ENCODE data around the gene SHC4. TPM values are rescaled to one million over a fixed set of nuclear protein-coding genes. Genes with fewer than 3 reads are reported as not detected.
"Not testable (repeated sequence)": the region's sequence is repeated elsewhere in the genome, so short reads cannot be mapped to it uniquely, and the experiment has no call there.

Gene SHC4
- total RNA-seq, 1 donor from 2014 or later, result 5.0 TPM

DNA sequence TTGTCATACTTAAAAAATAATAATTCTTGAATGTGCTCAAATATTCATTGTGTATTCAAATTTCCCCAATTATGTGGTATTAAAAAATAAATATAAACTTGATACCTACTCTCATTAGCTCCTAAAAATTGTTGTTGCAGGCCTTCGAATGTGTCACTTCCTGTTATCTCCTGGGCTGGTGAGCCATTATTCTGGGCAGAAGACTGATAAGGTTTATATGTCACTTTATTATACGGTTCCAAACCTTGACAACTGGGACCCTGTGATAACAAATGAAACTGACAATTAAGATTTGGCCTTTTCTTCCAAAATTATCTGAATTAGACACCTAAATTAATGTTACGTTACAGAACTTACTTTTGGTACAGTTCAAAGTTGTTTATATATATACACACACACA lies 167.8 kb downstream of the SHC4 start:
- TF ChIP-seq, protein P1, sequence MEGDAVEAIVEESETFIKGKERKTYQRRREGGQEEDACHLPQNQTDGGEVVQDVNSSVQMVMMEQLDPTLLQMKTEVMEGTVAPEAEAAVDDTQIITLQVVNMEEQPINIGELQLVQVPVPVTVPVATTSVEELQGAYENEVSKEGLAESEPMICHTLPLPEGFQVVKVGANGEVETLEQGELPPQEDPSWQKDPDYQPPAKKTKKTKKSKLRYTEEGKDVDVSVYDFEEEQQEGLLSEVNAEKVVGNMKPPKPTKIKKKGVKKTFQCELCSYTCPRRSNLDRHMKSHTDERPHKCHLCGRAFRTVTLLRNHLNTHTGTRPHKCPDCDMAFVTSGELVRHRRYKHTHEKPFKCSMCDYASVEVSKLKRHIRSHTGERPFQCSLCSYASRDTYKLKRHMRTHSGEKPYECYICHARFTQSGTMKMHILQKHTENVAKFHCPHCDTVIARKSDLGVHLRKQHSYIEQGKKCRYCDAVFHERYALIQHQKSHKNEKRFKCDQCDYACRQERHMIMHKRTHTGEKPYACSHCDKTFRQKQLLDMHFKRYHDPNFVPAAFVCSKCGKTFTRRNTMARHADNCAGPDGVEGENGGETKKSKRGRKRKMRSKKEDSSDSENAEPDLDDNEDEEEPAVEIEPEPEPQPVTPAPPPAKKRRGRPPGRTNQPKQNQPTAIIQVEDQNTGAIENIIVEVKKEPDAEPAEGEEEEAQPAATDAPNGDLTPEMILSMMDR (conservative IDR thresholded peaks at IDR 0.05), result no peak
- no peak overlapping the region for H3K4me3 Mint-ChIP-seq
- no peaks in the 10 kb centered on the region for H3K9me3 Mint-ChIP-seq
- H3K4me1 Mint-ChIP-seq, result peaks cover 8% of the 10 kb centered on the region
- DNase-seq (ENCODE audit: low read depth, low spot score), result no peak
- no peak overlapping the region for H3K27ac Mint-ChIP-seq (ENCODE audit: unreplicated experiment)
- H3K36me3 Mint-ChIP-seq (ENCODE audit: low read depth), result peaks cover 6% of the 10 kb centered on the region
- H3K27me3 Mint-ChIP-seq (ENCODE audit: low read depth), result no peaks in the 10 kb centered on the region

DNA sequence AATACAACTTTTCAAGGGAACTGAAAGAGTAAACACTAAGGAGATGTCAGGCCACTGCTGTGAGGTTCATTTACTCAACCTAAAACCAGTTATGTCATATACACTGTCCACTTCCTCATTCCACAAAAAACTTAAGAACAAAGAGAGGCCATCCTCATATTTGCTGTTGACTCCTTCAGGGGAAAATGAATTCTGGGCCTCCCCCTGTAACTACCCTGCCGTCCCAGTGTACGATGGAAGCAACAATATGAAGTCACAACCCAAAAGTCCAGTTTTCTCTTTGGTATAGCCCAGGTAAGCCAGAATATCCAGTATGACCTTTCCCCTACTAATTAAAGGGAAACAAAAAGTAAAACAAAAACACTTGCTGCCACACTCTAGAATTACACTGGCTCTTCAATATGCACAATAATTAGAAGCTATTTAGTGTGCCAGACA lies 169.0 kb downstream of the SHC4 start:
- peaks cover 9% of the 10 kb centered on the region for H3K36me3 Mint-ChIP-seq (ENCODE audit: low read depth)
- H3K27ac Mint-ChIP-seq (ENCODE audit: unreplicated experiment), result no peak overlapping the region
- H3K9me3 Mint-ChIP-seq, result peaks cover 3% of the 10 kb centered on the region
- H3K4me3 Mint-ChIP-seq, result no peak overlapping the region
- TF ChIP-seq, protein P1 (conservative IDR thresholded peaks at IDR 0.05), result no peak
- H3K27me3 Mint-ChIP-seq (ENCODE audit: low read depth), result no peaks in the 10 kb centered on the region
- H3K4me1 Mint-ChIP-seq, result peaks cover 4% of the 10 kb centered on the region
- DNase-seq (ENCODE audit: low read depth, low spot score), result no peak

DNA sequence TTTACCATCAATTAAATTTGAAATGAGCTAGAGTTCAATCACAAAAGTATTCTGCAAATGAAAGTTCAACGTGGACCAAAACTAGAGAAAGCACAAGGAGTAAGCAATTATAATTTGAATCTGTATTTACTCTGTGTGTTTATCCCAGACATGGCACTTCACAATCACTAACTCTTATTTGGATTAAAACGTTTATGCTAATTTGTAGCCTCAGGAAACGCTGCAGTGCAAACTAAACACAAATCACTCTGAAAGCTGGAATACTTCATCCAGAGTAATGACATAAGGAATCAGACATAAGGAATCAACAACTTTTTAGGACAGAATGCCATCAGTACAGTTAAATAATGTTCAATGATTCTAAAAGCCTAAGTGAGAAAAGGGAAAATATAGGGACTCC lies 171.3 kb downstream of the SHC4 start:
- TF ChIP-seq, protein P1 (conservative IDR thresholded peaks at IDR 0.05), result no peak
- Mint-ChIP-seq H3K36me3 (ENCODE audit: low read depth) (peaks cover 15% of the 10 kb centered on the region), H3K27me3 (ENCODE audit: low read depth) (no peaks in the 10 kb centered on the region), H3K27ac (ENCODE audit: unreplicated experiment) (peak overlapping the region; percentile 35), H3K4me1 (no peaks in the 10 kb centered on the region), H3K9me3 (peaks cover 3% of the 10 kb centered on the region), H3K4me3 (no peak overlapping the region)
- DNase-seq (ENCODE audit: low read depth, low spot score), result no peak

DNA sequence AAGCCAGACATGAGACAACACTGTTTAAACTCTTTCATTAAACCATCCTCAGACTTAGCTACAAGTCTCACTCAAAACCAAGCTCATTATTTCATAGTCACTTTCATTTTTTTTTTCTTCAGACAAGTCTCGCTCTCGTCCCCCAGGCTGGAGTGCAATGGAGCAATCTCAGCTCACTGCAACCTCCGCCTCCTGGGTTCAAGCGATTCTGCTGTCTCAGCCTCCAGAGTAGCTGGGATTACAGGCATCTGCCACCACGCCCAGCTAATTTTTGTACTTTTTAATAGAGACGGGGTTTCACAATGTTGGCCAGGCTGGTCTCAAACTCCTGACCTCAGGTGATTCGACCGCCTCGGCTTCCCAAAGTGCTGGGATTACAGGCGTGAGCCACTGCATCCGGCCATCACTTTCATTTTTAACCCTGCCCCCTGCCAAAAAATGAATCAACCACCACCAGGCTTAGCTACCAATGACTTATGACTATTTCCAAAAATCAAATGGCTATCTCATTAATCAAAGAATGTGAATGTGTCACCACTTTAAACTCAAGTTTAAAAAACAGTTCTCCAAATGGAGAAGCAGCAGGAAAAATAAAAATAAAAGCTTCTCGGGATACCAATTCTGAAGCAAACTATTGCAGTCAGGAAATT lies 173.1 kb downstream of the SHC4 start:
- not testable (repeated sequence) for DNase-seq (ENCODE audit: low read depth, low spot score); H3K4me1 Mint-ChIP-seq; H3K4me3 Mint-ChIP-seq; H3K27ac Mint-ChIP-seq (ENCODE audit: unreplicated experiment); H3K9me3 Mint-ChIP-seq; H3K27me3 Mint-ChIP-seq (ENCODE audit: low read depth)
- H3K36me3 Mint-ChIP-seq (ENCODE audit: low read depth), result peaks cover 19% of the 10 kb centered on the region

DNA sequence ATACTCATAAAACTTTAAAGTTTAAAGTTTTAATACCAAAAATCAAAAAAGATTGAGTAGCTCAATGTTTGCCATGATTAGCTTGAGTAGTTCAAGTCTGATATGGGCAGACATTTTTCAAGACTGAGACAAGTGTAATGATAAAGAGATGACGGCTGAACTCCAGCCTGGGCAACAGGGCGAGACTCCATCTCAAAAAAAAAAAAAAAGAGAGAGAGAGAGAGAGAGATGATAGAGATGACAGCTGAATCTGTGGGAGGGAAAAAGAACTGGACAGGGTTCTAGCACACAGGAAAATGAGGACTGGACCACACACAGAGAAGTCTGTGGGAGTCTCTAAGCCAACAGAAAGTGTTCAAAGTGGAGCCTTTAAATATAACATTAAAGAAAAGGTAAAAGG lies 178.0 kb downstream of the SHC4 start:
- H3K36me3 Mint-ChIP-seq (ENCODE audit: low read depth), result peaks cover 24% of the 10 kb centered on the region
- H3K4me3 Mint-ChIP-seq, result no peak overlapping the region
- no peaks in the 10 kb centered on the region for H3K27me3 Mint-ChIP-seq (ENCODE audit: low read depth)
- TF ChIP-seq, protein P1 (conservative IDR thresholded peaks at IDR 0.05), result no peak
- no peaks in the 10 kb centered on the region for H3K4me1 Mint-ChIP-seq
- H3K27ac Mint-ChIP-seq (ENCODE audit: unreplicated experiment), result no peak overlapping the region
- DNase-seq (ENCODE audit: low read depth, low spot score), result no peak
- peaks cover 3% of the 10 kb centered on the region for H3K9me3 Mint-ChIP-seq

DNA sequence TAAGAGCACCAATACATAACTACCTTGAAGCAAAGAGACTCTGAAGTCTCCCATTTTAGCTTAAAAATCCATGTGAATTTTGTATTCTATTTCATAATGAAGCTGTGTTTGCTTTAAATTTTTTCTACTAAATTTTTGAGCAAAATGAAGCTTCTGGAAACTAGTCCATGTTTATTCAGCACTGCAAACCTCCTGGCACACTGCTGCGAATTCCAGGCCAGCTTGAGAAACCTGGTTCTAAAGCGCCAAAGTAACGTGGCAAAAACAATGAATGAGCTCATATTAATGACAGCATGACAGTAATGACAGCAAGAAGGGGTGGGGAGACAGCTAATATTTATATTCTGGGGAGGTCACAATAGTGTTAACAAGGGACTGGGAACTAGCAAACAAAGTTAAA lies 178.5 kb downstream of the SHC4 start:
- Mint-ChIP-seq H3K4me3 (no peak overlapping the region), H3K27ac (ENCODE audit: unreplicated experiment) (no peak overlapping the region), H3K36me3 (ENCODE audit: low read depth) (peaks cover 27% of the 10 kb centered on the region), H3K9me3 (peaks cover 2% of the 10 kb centered on the region), H3K4me1 (no peaks in the 10 kb centered on the region), H3K27me3 (ENCODE audit: low read depth) (no peaks in the 10 kb centered on the region)
- no peak for DNase-seq (ENCODE audit: low read depth, low spot score)
- TF ChIP-seq, protein P1 (conservative IDR thresholded peaks at IDR 0.05), result no peak

Data from neural crest cell (in vitro differentiated cells).